ENCODE results near the gene FAM118A. TPM values are rescaled to one million over a fixed set of nuclear protein-coding genes. Genes with fewer than 3 reads are reported as not detected.

The FAM118A gene
- polyA plus RNA-seq, 3 donors: 20.0 to 423 (median 27.9) TPM

GRCh38 chr22:45310331-45310976 is 720 bp downstream of the FAM118A start:
- no peak for DNase-seq
- peaks cover 49% of the 10 kb centered on the region for H3K79me2 ChIP-seq (ENCODE audit: insufficient read depth, low read length)
- intact Hi-C loops (cut with micrococcal nuclease): loop anchor here in 1 of 2 donors (5.0 kb wide), 1 partner anchor 83 kb away; no protein-coding TSS in a partner anchor

More at GRCh38 chr22:45310331-45310976, 720 bp downstream of the FAM118A start:
- Mint-ChIP-seq H3K9me3 (no peaks in the 10 kb centered on the region), H3K36me3 (peaks cover 10 to 17% of the 10 kb centered on the region in 2 donors), H3K4me1 (peaks cover 64% of the 10 kb centered on the region), H3K27ac (peak overlapping the region; percentile 53 to 90 (median 82)), H3K4me3 (peak overlapping the region; percentile 88 to 91), H3K27me3 (ENCODE audit: low read depth in 3 of 3) (peaks cover 2 to 5% (median 4%) of the 10 kb centered on the region in 3 donors)
- peak overlapping the region; percentile 85 to 88 (median 88) for H3K4me3 ChIP-seq (replicated peaks in 1 of 3; ENCODE audit: low read depth in 2 of 3, low read length in 3 of 3)
- peaks cover 8% of the 10 kb centered on the region for H4K20me1 ChIP-seq (ENCODE audit: insufficient read depth, low read length)
- H3K4me1 ChIP-seq (ENCODE audit: control insufficient read depth in 1 of 2, insufficient read depth in 2 of 2, low read length in 2 of 2): peaks cover 39 to 44% of the 10 kb centered on the region in 2 donors
- WGBS (ENCODE audit: insufficient coverage): 1% methylated on average over 30 of the region's 33 CpGs
- peak overlapping the region; percentile 36 to 88 for H3K27ac ChIP-seq (ENCODE audit: low read depth in 1 of 2, low read length in 2 of 2)
- H3K9ac ChIP-seq (ENCODE audit: insufficient read depth, low read length, poor library complexity, severe bottlenecking): peak overlapping the region; percentile 92
- peak overlapping the region; percentile 95 for H3K4me2 ChIP-seq (replicated peaks; ENCODE audit: extremely low read depth, low read length, poor library complexity, severe bottlenecking)
- no peaks in the 10 kb centered on the region for H3K27me3 ChIP-seq (ENCODE audit: control insufficient read depth in 2 of 2, insufficient read depth in 2 of 2, low read length in 2 of 2)
- no peaks in the 10 kb centered on the region for H3K9me3 ChIP-seq (replicated peaks in 1 of 2; ENCODE audit: control insufficient read depth in 1 of 2, insufficient read depth in 1 of 2, low read length in 2 of 2)
- peaks cover 0 to 3% of the 10 kb centered on the region in 2 donors for H3K36me3 ChIP-seq (replicated peaks in 1 of 2; ENCODE audit: control insufficient read depth in 1 of 2, insufficient read depth in 2 of 2, low read length in 2 of 2)
- TF ChIP-seq CTCF (IDR thresholded peaks at IDR 0.05): no peak
- peak overlapping the region; percentile 84 for H2AFZ ChIP-seq (ENCODE audit: insufficient read depth, low read depth, low read length, poor library complexity, severe bottlenecking)

Data from CD14-positive monocyte (primary cell).